IPS-20b (cell line): Measurements from ENCODE around the gene CAPN10.

ENCODE experiments used
- H3K27ac ChIP-seq: one replicate; pipeline ENCODE4 v1.5.1; 2013; ENCODE audit warnings: low read length
- H3K27me3 ChIP-seq: 2 replicates; pipeline ENCODE4 v1.6.1; 2013; ENCODE audit warnings: mild to moderate bottlenecking, low read length, inconsistent platforms; ENCODE audit not compliant: insufficient read depth
- H3K36me3 ChIP-seq: 2 replicates; pipeline ENCODE4 v1.6.1; 2013; ENCODE audit warnings: low read depth, mild to moderate bottlenecking, inconsistent platforms, low read length, moderate library complexity; ENCODE audit not compliant: insufficient read depth
- H3K4me1 ChIP-seq: 2 replicates; pipeline ENCODE4 v1.6.1; 2013; ENCODE audit warnings: mild to moderate bottlenecking, control low read depth, inconsistent platforms, low read length, moderate library complexity; ENCODE audit not compliant: insufficient read depth
- H3K4me3 ChIP-seq: 2 replicates; pipeline ENCODE4 v1.5.1; 2013; ENCODE audit warnings: mild to moderate bottlenecking, low read length, inconsistent platforms
- H3K9ac ChIP-seq: 2 replicates; pipeline ENCODE4 v1.6.1; 2013; ENCODE audit warnings: low read depth, mild to moderate bottlenecking, inconsistent platforms, low read length, moderate library complexity
- H3K9me3 ChIP-seq: 2 replicates; pipeline ENCODE4 v1.6.1; 2013; ENCODE audit warnings: mild to moderate bottlenecking, low read depth, low read length, inconsistent platforms; ENCODE audit not compliant: insufficient read depth

The CAPN10 gene

DNA sequence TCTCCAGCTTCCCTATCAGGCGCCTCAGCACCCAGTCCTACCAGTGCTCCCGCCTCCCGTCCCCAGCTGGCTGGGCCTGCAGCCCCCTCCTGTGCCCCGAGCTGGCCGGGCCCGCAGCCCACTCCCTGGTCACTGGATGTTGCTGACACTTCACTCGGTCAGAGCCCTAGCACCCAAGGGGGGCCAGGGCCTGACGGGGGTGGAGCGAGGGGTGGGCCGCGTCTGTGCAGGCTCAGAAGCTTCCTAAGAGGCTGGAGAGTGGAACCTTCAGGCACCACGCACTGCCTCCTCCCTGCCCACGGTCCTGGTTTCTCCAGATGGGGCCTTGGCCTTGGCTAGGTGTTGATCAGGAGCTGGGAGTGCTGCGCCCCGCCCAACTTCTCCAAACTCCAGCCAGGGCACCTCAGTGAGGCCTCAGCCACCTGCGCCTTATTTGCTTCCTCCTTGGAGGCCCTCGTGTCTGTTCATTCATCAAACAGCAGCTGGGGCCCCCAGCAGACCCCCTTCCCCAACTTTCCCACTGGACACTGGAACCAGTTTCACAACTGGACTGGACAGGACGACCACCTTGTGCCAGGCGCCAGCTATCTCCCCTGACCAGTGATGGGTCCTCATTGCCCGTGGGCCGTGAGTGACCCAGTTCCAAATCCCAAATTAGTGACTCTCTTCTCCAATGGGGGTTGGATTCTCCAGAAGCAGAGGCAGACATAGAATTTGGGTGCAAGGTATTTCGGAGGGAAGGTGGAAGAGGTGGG, 16.7 kb downstream of the CAPN10 start:
- Histone ChIP-seq H3K4me1 (no peaks in the 10 kb centered on the region), H3K27me3 (no peaks in the 10 kb centered on the region), H3K9ac (no peak overlapping the region), H3K9me3 (no peaks in the 10 kb centered on the region), H3K27ac (no peak overlapping the region), H3K4me3 (no peak overlapping the region), H3K36me3 (peaks cover 6% of the 10 kb centered on the region; the same call in 1 of the 2 replicates)

DNA sequence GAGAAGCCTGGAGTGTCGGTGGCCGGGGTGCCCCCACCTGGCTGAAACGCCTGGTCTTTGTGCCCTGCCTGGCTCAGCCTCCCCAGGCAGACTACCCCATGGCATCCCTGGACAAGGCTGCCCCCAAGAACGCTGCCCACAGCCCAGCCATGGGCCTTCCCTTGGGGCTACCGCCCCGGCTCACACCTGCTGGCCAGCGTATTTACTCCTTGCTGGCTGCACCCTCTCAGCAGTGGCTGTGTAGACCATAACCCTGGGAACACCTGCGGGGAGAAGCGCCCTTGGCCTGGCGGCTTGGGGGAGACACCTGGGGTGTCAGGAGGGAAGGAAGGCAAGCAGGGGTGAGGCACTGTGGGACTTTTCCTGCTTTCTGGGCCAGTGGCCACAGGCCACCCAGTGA, 17.3 kb downstream of the CAPN10 start:
- Histone ChIP-seq H3K9ac (no peak overlapping the region), H3K4me1 (no peaks in the 10 kb centered on the region), H3K36me3 (peaks cover 6% of the 10 kb centered on the region; the same call in 1 of the 2 replicates), H3K4me3 (no peak overlapping the region), H3K27ac (no peak overlapping the region), H3K27me3 (no peaks in the 10 kb centered on the region), H3K9me3 (no peaks in the 10 kb centered on the region)

DNA sequence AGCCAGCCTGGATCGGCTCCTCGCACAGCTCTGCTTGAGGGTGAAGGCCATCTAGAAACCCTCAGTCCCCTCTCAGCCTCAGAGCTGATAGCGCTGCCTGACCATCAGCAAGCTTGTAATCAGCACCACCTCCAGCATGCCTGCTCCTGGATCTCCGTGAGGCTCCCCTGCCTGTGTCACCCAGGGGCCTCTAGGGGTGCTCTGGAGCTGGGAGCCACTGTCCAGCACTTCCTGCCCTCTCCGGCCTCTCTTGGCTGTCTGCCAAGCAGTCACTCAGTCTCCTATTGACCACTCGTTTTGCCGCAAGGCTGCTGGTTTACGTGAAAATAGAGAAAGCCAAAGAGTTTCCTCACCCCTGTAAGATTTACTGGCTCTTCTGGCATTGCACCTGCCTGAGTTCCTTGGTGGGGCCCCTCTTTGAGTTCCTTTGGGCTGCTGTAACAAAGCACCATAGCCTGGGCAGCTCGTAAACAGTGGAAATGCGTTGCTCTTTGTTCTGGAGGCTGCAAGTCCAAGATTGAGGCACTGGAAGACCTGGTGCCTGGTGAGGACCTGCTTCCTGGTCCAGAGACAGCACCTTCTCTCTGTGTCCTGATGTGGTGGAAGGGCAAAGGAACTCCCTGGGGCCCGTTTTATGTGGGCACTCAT, 17.9 kb downstream of the CAPN10 start:
- H3K36me3 ChIP-seq: peaks cover 5% of the 10 kb centered on the region; the same call in 1 of the 2 replicates

DNA sequence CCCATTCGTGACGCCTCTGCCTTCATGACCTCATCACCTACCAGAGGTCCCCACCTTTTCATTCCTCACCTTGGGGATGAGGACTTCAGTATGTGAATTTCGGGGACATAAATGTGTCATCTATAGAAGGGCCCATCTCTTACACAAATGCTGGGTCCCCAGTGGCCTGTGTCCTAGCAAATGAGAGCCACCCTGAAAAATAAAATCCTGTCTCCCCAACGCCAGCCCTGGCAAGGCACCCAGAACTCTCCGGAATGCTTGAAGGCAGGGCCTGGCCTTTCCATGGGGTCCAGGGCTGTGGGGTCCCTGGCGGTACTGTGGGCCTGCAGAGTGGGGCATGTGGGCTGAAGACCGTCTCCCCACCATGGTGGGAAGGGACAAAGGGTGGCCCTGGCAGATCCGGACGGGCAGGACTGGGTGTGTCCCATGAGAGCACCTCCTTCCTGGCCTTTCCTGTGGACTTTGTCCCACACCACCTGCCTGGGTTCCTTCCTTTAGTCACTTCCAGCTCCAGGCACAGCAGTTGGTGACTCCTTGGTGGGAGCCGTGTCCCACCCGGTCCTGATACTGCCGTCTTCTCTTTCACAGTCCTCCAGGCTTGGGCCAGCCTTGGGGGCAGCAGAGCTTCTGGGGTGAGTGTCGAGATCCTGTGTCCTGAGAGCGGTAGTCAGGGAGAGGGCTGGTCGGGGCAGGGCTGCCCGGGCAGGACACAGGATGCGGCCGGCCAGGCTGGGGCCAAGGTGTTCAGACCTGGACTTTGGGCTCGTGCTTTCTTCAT, 18.6 kb downstream of the CAPN10 start:
- Histone ChIP-seq H3K27ac (no peak overlapping the region), H3K9me3 (no peaks in the 10 kb centered on the region), H3K4me1 (no peaks in the 10 kb centered on the region), H3K4me3 (no peak overlapping the region), H3K27me3 (no peaks in the 10 kb centered on the region), H3K36me3 (no peaks in the 10 kb centered on the region), H3K9ac (no peak overlapping the region)

More for the DNA sequence above, 17.9 kb downstream of the CAPN10 start:
- H3K27me3 ChIP-seq: no peaks in the 10 kb centered on the region
- H3K9ac ChIP-seq: no peak overlapping the region
- H3K9me3 ChIP-seq: no peaks in the 10 kb centered on the region
- no peak overlapping the region for H3K4me3 ChIP-seq
- no peak overlapping the region for H3K27ac ChIP-seq
- no peaks in the 10 kb centered on the region for H3K4me1 ChIP-seq

DNA sequence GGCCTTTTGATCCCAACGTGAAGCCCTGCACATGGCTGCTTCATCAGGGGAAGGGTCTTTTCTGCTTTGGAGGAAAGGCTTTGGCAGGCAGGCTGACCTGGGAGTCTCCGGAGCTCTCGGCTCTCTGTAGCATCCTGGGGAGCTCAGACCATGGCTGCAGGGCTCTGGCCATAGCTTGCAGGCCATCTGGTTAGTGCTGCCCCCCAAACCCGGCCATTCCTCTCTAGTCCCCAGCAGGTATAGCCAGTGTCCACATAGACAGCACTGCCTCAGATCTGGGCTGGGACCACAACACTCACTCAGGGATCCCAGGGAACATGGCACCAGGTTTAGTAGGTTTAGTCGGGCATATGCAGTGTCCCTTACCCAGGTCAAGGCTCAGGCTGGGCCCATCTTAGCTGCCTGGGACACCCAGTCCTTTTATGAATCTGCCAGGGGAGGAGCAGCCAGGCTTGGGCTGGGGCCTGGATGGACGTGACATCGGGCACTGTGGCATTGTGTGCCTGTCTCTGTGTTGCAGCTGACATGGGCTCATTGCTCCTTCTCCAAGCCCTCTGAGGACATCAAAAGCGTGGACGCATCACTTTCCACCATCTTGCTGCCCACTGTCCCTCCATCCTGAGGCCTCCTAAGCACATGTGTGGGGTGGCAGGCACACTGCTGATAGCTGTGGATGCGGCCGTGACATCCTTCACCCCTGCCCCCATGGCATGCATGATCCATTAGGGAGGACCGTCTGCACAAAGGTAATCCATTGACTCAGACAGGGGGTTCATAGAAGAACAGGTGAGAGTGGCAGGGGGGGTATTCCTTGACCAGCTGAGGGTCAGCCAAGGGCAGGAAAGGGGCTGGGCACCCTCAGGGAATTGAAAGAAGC, 19.6 kb downstream of the CAPN10 start:
- no peak overlapping the region for H3K27ac ChIP-seq
- no peaks in the 10 kb centered on the region for H3K9me3 ChIP-seq
- H3K36me3 ChIP-seq: no peaks in the 10 kb centered on the region
- no peak overlapping the region for H3K9ac ChIP-seq
- no peak overlapping the region for H3K4me3 ChIP-seq
- H3K27me3 ChIP-seq: no peaks in the 10 kb centered on the region
- H3K4me1 ChIP-seq: no peaks in the 10 kb centered on the region

DNA sequence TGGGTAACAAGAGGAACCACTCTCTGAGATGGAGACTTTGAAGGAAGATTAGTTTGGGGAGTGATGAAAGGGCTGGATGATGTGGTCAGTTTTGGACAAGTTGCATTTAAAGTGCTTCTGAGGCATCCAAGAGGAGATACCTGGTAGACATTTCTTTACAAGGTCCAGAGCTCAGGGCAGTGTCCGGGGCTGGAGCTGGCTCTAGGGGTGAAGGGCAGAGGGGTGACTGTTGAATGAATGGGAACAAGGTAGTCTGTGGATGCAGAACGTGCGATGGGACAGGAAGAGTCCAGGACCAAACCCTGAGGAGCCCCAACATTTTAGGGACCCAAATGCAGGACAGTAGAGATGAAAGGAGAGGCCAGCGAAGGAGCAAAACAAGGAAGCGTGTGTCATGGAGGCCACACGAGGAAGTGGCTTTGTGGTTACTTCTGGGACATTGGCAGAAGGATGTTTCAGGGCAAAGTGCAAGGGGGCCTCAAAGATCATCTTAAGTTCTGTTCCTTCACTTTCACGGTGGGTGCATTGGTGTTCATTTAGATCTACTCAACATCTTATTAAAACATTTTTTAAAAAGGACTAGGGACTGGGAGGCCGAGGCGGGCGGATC, 25.2 kb downstream of the CAPN10 start:
- H3K9ac ChIP-seq: no peak overlapping the region
- peaks cover 29% of the 10 kb centered on the region for H3K9me3 ChIP-seq
- no peaks in the 10 kb centered on the region for H3K4me1 ChIP-seq
- no peaks in the 10 kb centered on the region for H3K27me3 ChIP-seq
- H3K36me3 ChIP-seq: no peaks in the 10 kb centered on the region
- no peak overlapping the region for H3K4me3 ChIP-seq
- no peak overlapping the region for H3K27ac ChIP-seq

DNA sequence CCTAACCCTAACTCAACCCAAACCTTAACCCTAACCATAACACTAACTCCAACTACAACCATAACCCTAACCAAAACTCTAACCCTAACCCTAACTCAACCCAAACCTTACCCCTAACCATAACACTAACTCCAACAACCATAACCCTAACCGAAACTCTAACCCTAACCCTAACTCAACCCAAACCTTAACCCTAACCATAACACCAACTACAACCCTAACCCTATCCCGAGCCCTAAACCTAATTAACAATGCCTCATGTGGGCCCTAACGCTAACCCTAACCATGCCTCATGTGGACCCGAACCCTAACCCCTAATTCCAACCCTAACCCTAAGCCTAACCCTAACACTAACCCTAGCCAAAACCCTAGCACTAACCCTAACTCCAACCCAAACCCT, 27.2 kb downstream of the CAPN10 start:
- Histone ChIP-seq H3K9me3 (peaks cover 46% of the 10 kb centered on the region), H3K27ac (no peak overlapping the region), H3K4me1 (no peaks in the 10 kb centered on the region), H3K36me3 (no peaks in the 10 kb centered on the region), H3K9ac (no peak overlapping the region), H3K27me3 (no peaks in the 10 kb centered on the region), H3K4me3 (no peak overlapping the region)

DNA sequence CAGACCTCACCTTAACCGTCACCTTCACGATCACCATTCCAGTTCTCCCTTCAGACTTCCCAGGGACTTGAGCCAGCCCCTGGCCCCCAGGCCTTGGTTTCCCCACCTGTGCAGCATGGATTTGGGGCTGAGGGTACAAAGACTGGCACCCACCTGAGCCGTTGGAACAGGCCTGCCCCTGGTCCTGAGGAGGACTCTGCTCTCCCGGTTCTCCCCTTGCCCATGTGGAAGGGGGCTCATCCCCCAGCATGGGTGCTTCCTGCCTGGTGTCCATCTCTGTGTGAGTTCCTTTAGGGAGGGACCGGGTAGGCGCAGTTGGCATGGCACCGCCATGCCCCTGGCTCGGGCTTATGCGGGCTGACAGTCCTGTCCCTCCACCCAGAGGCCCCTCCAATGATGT, 27.9 kb downstream of the CAPN10 start:
- Histone ChIP-seq H3K4me1 (no peaks in the 10 kb centered on the region), H3K27me3 (no peaks in the 10 kb centered on the region), H3K9me3 (peaks cover 52% of the 10 kb centered on the region), H3K4me3 (no peak overlapping the region), H3K36me3 (no peaks in the 10 kb centered on the region), H3K27ac (no peak overlapping the region), H3K9ac (no peak overlapping the region)

DNA sequence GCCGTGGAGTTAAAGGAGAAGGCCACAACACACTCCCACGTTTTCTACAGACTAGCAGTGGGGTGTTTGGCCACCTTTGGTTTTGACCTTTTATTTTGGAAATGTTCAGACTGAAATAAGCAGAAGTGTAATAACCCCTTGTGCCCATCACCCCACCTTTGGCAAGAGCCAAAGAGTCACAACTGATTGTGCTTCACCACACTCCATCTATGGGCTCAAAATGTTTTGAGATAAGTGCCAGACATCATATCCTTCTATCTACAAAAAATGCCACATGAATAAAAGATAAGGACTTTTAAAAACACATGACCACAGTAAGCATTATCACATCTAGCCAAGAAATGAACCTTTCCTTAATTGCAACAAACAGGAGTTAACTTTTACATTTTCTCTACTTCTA, 28.9 kb downstream of the CAPN10 start:
- Histone ChIP-seq H3K4me1 (no peaks in the 10 kb centered on the region), H3K4me3 (no peak overlapping the region), H3K36me3 (no peaks in the 10 kb centered on the region), H3K9me3 (peaks cover 54% of the 10 kb centered on the region), H3K27me3 (no peaks in the 10 kb centered on the region), H3K27ac (no peak overlapping the region), H3K9ac (no peak overlapping the region)

DNA sequence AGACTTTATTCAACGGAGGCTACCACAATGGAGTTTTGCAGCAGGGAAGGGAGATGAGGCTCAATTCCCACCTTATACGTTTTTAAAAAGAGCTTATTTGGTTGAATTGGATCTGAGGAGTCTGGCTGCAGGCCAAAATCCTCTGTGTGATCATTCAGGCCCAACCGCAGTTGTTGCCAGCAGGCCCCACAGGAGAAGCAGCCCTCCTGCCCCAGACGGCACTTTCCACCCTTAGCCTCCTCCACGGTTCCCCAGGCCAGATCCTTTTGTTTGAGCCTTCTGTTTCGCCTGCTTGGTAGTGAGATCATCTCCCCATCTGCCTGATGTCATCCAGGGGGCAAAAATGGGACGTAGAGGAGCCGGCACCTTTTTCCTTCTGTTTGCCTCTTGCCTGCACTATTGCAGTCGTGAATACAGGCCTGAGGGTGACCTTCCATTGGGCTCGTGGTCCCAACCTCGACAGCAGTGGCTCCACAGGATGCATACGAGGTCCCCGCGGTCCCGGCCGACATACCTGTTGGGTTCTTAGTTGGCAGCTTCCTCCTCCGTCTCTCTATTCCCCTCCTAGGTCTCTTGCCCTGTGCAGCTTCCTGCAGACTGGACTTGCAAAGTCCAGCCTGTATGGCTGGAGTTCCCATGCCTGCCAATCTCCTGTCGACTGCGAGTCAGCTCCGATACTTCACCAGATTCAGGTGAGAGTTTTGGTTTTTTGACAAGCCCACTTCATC, 29.4 kb downstream of the CAPN10 start:
- Histone ChIP-seq H3K4me3 (no peak overlapping the region), H3K9ac (no peak overlapping the region), H3K27me3 (no peaks in the 10 kb centered on the region), H3K27ac (no peak overlapping the region), H3K9me3 (peaks cover 54% of the 10 kb centered on the region), H3K4me1 (no peaks in the 10 kb centered on the region), H3K36me3 (no peaks in the 10 kb centered on the region)
